HepG2 (cell line): ENCODE measurements around the gene GPR176. TPM values are rescaled to one million over a fixed set of nuclear protein-coding genes. Genes with fewer than 3 reads are reported as not detected.

Experiments used
- ARHGAP35 ChIP-seq: sonication (generic); formaldehyde crosslinking; IDR thresholded peaks from 2 replicates; pipeline ENCODE4 v1.9.0; 2022; ENCODE audit warnings: mild to moderate bottlenecking, inconsistent platforms, moderate library complexity, missing genetic modification reagents, borderline replicate concordance
- ARID2 ChIP-seq: sonication (generic); formaldehyde crosslinking; IDR thresholded peaks from 2 replicates; pipeline ENCODE4 v1.8.1; 2022; ENCODE audit warnings: mild to moderate bottlenecking, missing genetic modification reagents, borderline replicate concordance
- FOXA3 ChIP-seq: IDR thresholded peaks from 2 replicates; pipeline ENCODE4 v1.6.1; 2016; ENCODE audit warnings: missing genetic modification reagents, missing compliant biosample characterization
- RXRA ChIP-seq: sonication (generic); formaldehyde crosslinking; IDR thresholded peaks from 2 replicates; pipeline ENCODE4 v1.5.1; 2020; ENCODE audit warnings: missing genetic modification reagents
- SETDB1 ChIP-seq: sonication (generic); formaldehyde crosslinking; IDR thresholded peaks from 2 replicates; pipeline ENCODE4 v1.5.1; 2020; ENCODE audit warnings: missing genetic modification reagents, mild to moderate bottlenecking, borderline replicate concordance
- ZNF652 ChIP-seq: IDR thresholded peaks from 2 replicates; pipeline ENCODE4 v1.6.1; 2016; ENCODE audit warnings: low read depth, borderline replicate concordance
- polyA plus RNA-seq, 8 experiments: library from polyadenylated mRNA; depleted of rRNA in 3 of 8; stranded (reverse) in 7 of 8; unstranded in 1 of 8; fragments of >200 nt; fragmentation: Illumina TruSeq in 4 of 8; extraction: Trizol in 4 of 8; gene quantifications; 2 replicates each; pipeline versions ENCODE4 v1.2.1 to v1.2.3, GENCODE V29; 2011 to 2016; ENCODE audit warnings: low read depth in 4 of 8, missing spikeins in 1 of 8, mixed read lengths in 1 of 8; ENCODE audit not compliant: insufficient read depth in 1 of 8
- total RNA-seq, 5 experiments: library from RNA; depleted of rRNA; stranded (reverse); fragments of >200 nt; fragmentation: Illumina TruSeq; extraction: Trizol; gene quantifications; 2 replicates each; pipeline ENCODE4 v1.2.3, GENCODE V29; 2016; ENCODE audit warnings: low read depth in 1 of 5
- TF ChIP-seq, protein P1 (sequence below): sonication (generic); formaldehyde crosslinking; IDR thresholded peaks from 2 replicates; pipeline ENCODE4 v1.5.0; 2020; ENCODE audit warnings: mild to moderate bottlenecking, missing genetic modification reagents, borderline replicate concordance
- TF ChIP-seq, protein P2 (sequence below): sonication (generic); formaldehyde crosslinking; IDR thresholded peaks from 2 replicates; pipeline ENCODE4 v1.5.0; 2020; ENCODE audit warnings: missing genetic modification reagents
- TF ChIP-seq, protein P3 (sequence below): sonication (generic); formaldehyde crosslinking; IDR thresholded peaks from 2 replicates; pipeline ENCODE4 v1.4.0; 2020; ENCODE audit warnings: mild to moderate bottlenecking, missing genetic modification reagents
- TF ChIP-seq, protein P4 (sequence below): sonication (generic); formaldehyde crosslinking; IDR thresholded peaks from 2 replicates; pipeline ENCODE4 v1.4.0; 2020; ENCODE audit warnings: missing genetic modification reagents
- TF ChIP-seq, protein P5 (sequence below): sonication (generic); formaldehyde crosslinking; IDR thresholded peaks from 2 replicates; pipeline ENCODE4 v1.5.1; 2020; ENCODE audit warnings: missing genetic modification reagents, mild to moderate bottlenecking, borderline replicate concordance

Gene GPR176
- total and polyA plus RNA-seq, 2 of the 13 experiments (the other 11 are each of a cell fraction or from before 2014, with no cell fraction given) = 0.11 to 0.20 TPM

DNA sequence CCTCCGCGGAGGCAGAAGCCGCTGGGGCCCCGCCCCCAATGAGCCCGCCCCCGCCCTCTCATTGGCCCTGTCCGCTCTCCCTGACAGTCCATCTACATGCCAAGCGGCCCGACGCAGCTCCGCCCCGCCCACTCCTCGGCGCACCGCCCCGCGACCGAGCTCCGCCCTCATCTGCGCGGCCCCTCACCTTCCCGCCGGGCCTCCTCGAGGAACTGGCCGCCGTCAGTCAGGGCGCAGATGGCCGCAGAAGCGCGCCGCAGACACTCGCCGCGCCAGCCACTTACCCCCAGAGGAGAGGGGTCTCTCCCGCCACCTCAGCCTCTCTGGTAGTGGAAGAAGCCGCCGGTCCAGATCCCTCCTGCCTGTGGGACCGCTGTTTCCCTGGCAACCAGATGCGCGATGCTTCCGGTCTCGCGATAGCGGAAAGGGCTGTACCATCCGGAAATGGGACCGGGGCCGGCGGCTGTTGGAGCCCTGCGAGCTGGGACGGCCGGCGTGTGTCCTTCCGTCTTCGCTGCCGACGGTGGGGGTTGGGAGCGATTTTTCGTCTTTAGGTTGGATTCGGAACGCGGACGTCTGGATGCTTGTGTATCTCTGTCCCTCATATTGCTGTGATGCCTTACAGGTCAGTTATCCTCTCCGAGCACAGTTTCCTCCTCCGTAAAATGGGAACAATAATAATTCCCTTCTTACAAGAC is 137.5 kb downstream of the GPR176 start, which contains the start of gene FSIP1 (continued):
- TF ChIP-seq, protein P1, sequence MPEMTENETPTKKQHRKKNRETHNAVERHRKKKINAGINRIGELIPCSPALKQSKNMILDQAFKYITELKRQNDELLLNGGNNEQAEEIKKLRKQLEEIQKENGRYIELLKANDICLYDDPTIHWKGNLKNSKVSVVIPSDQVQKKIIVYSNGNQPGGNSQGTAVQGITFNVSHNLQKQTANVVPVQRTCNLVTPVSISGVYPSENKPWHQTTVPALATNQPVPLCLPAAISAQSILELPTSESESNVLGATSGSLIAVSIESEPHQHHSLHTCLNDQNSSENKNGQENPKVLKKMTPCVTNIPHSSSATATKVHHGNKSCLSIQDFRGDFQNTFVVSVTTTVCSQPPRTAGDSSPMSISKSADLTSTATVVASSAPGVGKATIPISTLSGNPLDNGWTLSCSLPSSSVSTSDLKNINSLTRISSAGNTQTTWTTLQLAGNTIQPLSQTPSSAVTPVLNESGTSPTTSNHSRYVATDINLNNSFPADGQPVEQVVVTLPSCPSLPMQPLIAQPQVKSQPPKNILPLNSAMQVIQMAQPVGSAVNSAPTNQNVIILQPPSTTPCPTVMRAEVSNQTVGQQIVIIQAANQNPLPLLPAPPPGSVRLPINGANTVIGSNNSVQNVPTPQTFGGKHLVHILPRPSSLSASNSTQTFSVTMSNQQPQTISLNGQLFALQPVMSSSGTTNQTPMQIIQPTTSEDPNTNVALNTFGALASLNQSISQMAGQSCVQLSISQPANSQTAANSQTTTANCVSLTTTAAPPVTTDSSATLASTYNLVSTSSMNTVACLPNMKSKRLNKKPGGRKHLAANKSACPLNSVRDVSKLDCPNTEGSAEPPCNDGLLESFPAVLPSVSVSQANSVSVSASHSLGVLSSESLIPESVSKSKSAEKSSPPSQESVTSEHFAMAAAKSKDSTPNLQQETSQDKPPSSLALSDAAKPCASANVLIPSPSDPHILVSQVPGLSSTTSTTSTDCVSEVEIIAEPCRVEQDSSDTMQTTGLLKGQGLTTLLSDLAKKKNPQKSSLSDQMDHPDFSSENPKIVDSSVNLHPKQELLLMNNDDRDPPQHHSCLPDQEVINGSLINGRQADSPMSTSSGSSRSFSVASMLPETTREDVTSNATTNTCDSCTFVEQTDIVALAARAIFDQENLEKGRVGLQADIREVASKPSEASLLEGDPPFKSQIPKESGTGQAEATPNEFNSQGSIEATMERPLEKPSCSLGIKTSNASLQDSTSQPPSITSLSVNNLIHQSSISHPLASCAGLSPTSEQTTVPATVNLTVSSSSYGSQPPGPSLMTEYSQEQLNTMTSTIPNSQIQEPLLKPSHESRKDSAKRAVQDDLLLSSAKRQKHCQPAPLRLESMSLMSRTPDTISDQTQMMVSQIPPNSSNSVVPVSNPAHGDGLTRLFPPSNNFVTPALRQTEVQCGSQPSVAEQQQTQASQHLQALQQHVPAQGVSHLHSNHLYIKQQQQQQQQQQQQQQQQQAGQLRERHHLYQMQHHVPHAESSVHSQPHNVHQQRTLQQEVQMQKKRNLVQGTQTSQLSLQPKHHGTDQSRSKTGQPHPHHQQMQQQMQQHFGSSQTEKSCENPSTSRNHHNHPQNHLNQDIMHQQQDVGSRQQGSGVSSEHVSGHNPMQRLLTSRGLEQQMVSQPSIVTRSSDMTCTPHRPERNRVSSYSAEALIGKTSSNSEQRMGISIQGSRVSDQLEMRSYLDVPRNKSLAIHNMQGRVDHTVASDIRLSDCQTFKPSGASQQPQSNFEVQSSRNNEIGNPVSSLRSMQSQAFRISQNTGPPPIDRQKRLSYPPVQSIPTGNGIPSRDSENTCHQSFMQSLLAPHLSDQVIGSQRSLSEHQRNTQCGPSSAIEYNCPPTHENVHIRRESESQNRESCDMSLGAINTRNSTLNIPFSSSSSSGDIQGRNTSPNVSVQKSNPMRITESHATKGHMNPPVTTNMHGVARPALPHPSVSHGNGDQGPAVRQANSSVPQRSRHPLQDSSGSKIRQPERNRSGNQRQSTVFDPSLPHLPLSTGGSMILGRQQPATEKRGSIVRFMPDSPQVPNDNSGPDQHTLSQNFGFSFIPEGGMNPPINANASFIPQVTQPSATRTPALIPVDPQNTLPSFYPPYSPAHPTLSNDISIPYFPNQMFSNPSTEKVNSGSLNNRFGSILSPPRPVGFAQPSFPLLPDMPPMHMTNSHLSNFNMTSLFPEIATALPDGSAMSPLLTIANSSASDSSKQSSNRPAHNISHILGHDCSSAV (CRISPR knock-in tag) = no peak
- TF ChIP-seq, protein P2, sequence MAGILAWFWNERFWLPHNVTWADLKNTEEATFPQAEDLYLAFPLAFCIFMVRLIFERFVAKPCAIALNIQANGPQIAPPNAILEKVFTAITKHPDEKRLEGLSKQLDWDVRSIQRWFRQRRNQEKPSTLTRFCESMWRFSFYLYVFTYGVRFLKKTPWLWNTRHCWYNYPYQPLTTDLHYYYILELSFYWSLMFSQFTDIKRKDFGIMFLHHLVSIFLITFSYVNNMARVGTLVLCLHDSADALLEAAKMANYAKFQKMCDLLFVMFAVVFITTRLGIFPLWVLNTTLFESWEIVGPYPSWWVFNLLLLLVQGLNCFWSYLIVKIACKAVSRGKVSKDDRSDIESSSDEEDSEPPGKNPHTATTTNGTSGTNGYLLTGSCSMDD (CRISPR knock-in tag) = no peak
- TF ChIP-seq, protein P3, sequence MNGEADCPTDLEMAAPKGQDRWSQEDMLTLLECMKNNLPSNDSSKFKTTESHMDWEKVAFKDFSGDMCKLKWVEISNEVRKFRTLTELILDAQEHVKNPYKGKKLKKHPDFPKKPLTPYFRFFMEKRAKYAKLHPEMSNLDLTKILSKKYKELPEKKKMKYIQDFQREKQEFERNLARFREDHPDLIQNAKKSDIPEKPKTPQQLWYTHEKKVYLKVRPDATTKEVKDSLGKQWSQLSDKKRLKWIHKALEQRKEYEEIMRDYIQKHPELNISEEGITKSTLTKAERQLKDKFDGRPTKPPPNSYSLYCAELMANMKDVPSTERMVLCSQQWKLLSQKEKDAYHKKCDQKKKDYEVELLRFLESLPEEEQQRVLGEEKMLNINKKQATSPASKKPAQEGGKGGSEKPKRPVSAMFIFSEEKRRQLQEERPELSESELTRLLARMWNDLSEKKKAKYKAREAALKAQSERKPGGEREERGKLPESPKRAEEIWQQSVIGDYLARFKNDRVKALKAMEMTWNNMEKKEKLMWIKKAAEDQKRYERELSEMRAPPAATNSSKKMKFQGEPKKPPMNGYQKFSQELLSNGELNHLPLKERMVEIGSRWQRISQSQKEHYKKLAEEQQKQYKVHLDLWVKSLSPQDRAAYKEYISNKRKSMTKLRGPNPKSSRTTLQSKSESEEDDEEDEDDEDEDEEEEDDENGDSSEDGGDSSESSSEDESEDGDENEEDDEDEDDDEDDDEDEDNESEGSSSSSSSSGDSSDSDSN (CRISPR knock-in tag) = peak; percentile 71
- peak; percentile 31; the same call in 1 of the 2 replicates for TF ChIP-seq FOXA3 (CRISPR knock-in tag)
- no peak for TF ChIP-seq SETDB1 (CRISPR knock-in tag)
- TF ChIP-seq, protein P4, sequence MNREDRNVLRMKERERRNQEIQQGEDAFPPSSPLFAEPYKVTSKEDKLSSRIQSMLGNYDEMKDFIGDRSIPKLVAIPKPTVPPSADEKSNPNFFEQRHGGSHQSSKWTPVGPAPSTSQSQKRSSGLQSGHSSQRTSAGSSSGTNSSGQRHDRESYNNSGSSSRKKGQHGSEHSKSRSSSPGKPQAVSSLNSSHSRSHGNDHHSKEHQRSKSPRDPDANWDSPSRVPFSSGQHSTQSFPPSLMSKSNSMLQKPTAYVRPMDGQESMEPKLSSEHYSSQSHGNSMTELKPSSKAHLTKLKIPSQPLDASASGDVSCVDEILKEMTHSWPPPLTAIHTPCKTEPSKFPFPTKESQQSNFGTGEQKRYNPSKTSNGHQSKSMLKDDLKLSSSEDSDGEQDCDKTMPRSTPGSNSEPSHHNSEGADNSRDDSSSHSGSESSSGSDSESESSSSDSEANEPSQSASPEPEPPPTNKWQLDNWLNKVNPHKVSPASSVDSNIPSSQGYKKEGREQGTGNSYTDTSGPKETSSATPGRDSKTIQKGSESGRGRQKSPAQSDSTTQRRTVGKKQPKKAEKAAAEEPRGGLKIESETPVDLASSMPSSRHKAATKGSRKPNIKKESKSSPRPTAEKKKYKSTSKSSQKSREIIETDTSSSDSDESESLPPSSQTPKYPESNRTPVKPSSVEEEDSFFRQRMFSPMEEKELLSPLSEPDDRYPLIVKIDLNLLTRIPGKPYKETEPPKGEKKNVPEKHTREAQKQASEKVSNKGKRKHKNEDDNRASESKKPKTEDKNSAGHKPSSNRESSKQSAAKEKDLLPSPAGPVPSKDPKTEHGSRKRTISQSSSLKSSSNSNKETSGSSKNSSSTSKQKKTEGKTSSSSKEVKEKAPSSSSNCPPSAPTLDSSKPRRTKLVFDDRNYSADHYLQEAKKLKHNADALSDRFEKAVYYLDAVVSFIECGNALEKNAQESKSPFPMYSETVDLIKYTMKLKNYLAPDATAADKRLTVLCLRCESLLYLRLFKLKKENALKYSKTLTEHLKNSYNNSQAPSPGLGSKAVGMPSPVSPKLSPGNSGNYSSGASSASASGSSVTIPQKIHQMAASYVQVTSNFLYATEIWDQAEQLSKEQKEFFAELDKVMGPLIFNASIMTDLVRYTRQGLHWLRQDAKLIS = no peak
- no peak for TF ChIP-seq ARID2 (CRISPR knock-in tag)
- TF ChIP-seq ARHGAP35 = peak; percentile 50; the same call in 1 of the 2 replicates
- peak; percentile 61 for TF ChIP-seq RXRA (CRISPR knock-in tag)
- no peak for TF ChIP-seq ZNF652
- TF ChIP-seq, protein P5, sequence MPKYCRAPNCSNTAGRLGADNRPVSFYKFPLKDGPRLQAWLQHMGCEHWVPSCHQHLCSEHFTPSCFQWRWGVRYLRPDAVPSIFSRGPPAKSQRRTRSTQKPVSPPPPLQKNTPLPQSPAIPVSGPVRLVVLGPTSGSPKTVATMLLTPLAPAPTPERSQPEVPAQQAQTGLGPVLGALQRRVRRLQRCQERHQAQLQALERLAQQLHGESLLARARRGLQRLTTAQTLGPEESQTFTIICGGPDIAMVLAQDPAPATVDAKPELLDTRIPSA (CRISPR knock-in tag) = no peak
